Upper lobe of right lung (tissue), 1 donor: Measurements from ENCODE around the gene OSBPL3. TPM values are rescaled to one million over a fixed set of nuclear protein-coding genes. Genes with fewer than 3 reads are reported as not detected.
"Not testable (repeated sequence)": the region's sequence is repeated elsewhere in the genome, so short reads cannot be mapped to it uniquely, and the experiment has no call there.

Experiments used
- ATAC-seq: fragments of 200-7000 bp; cut with Tn5 transposase; one replicate; pipeline ENCODE4 v1.9.1; 2020; ENCODE audit warnings: mild to moderate bottlenecking, moderate library complexity
- DNase-seq: peaks from one replicate; pipeline ENCODE4 v3.0.0-alpha.2; 2020
- H3K27ac ChIP-seq: fragments of 200-600 bp; one replicate; pipeline ENCODE4 v1.8.0; 2022
- H3K27me3 ChIP-seq: fragments of 200-600 bp; one replicate; pipeline ENCODE4 v1.8.0; 2022; ENCODE audit warnings: mild to moderate bottlenecking
- H3K36me3 ChIP-seq: fragments of 200-600 bp; one replicate; pipeline ENCODE4 v1.8.0; 2022
- H3K4me1 ChIP-seq: fragments of 200-600 bp; one replicate; pipeline ENCODE4 v1.8.0; 2022
- H3K4me3 ChIP-seq: fragments of 200-600 bp; one replicate; pipeline ENCODE4 v1.8.0; 2022; ENCODE audit warnings: mild to moderate bottlenecking
- H3K9me3 ChIP-seq: fragments of 200-600 bp; one replicate; pipeline ENCODE4 v1.8.0; 2022
- CTCF ChIP-seq: fragments of 200-600 bp; IDR thresholded peaks from one replicate; pipeline ENCODE4 v1.8.0; 2022; ENCODE audit warnings: antibody characterized with exemption
- intact Hi-C: fragments of 100-400 bp; cut with DNase I; formaldehyde crosslinking; loops from one replicate; pipeline ENCODE4 v1.11.0; 2022
- total RNA-seq: library from RNA; stranded (reverse); fragmentation: NEBNext Ultra II Directional; extraction: Animal tissue kit (Norgen Biotek cat#: 25700); gene quantifications from one replicate; pipeline ENCODE4 v1.2.1, GENCODE V29; 2021
- donor health status: DM: no; HTN: yes; CAD: no; lungs with severe emphysema.

The OSBPL3 gene
- total RNA-seq, 1 donor from 2014 or later: 23.7 TPM

GRCh38 chr7:25024066-25024465 lies 44.1 kb upstream of the OSBPL3 start:
- intact Hi-C loops: no loop called here
- Histone ChIP-seq H3K27me3 (no peaks in the 10 kb centered on the region), H3K27ac (no peak overlapping the region), H3K4me3 (no peak overlapping the region), H3K36me3 (no peaks in the 10 kb centered on the region), H3K9me3 (no peaks in the 10 kb centered on the region), H3K4me1 (no peaks in the 10 kb centered on the region)
- TF ChIP-seq CTCF: no peak
- DNase-seq: no peak
- no peak for ATAC-seq

GRCh38 chr7:25017671-25018070 lies 37.7 kb upstream of the OSBPL3 start:
- H3K9me3 ChIP-seq, DNase-seq, intact Hi-C loops: not testable (repeated sequence)

GRCh38 chr7:25014756-25015155 lies 34.8 kb upstream of the OSBPL3 start:
- Histone ChIP-seq H3K27me3 (no peaks in the 10 kb centered on the region), H3K36me3 (no peaks in the 10 kb centered on the region), H3K9me3 (no peaks in the 10 kb centered on the region), H3K4me3 (no peak overlapping the region), H3K4me1 (no peaks in the 10 kb centered on the region), H3K27ac (no peak overlapping the region)
- TF ChIP-seq CTCF: no peak
- intact Hi-C loops: no loop called here
- DNase-seq (no peak), ATAC-seq (no peak)

More at GRCh38 chr7:25017671-25018070, 37.7 kb upstream of the OSBPL3 start:
- H3K27me3 ChIP-seq, ATAC-seq, H3K27ac ChIP-seq, H3K4me3 ChIP-seq, H3K36me3 ChIP-seq, H3K4me1 ChIP-seq: not testable (repeated sequence)

GRCh38 chr7:25012710-25013109 lies 32.7 kb upstream of the OSBPL3 start:
- H3K4me3 ChIP-seq, H3K9me3 ChIP-seq, intact Hi-C loops, H3K27ac ChIP-seq, ATAC-seq, H3K27me3 ChIP-seq, H3K36me3 ChIP-seq, DNase-seq, H3K4me1 ChIP-seq: not testable (repeated sequence)

- TF ChIP-seq CTCF: no peak
- DNase-seq (no peak), ATAC-seq (no peak)
- intact Hi-C loops: no loop called here
- H3K27me3 ChIP-seq: no peaks in the 10 kb centered on the region
- no peaks in the 10 kb centered on the region for H3K9me3 ChIP-seq
- H3K4me3 ChIP-seq: no peak overlapping the region
- no peaks in the 10 kb centered on the region for H3K4me1 ChIP-seq
- H3K27ac ChIP-seq: no peak overlapping the region
- no peaks in the 10 kb centered on the region for H3K36me3 ChIP-seq
Measured at GRCh38 chr7:25012254-25012653, 32.3 kb upstream of the OSBPL3 start.

DNA sequence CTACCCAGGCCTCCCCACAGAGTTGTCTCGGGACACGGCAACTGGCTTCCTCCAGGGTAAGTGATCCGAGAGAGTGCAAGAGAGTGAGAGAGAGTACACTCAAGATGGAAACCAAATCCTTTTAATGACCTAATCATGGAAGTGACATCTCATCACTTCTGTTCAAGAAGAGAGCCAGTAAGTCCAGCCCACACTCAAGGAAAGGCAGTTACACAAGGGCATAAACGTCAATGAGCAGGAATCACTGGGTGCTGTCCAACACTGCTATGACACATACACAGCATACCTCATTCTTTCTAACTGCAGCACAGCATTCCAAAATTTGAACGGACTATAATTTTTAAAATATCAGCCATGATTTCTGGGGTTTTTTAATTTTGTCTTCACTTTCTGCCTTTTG lies 29.3 kb upstream of the OSBPL3 start:
- no peaks in the 10 kb centered on the region for H3K4me1 ChIP-seq
- no peak overlapping the region for H3K4me3 ChIP-seq
- DNase-seq (no peak), ATAC-seq (peak; percentile 93)
- intact Hi-C loops: no loop called here
- H3K9me3 ChIP-seq: no peaks in the 10 kb centered on the region
- TF ChIP-seq CTCF: no peak
- H3K27ac ChIP-seq: no peak overlapping the region
- no peaks in the 10 kb centered on the region for H3K36me3 ChIP-seq
- no peaks in the 10 kb centered on the region for H3K27me3 ChIP-seq

- no peak overlapping the region for H3K4me3 ChIP-seq
- intact Hi-C loops: no loop called here
- no peaks in the 10 kb centered on the region for H3K4me1 ChIP-seq
- no peak overlapping the region for H3K27ac ChIP-seq
- no peaks in the 10 kb centered on the region for H3K36me3 ChIP-seq
- DNase-seq (no peak), ATAC-seq (no peak)
- no peak for TF ChIP-seq CTCF
- no peaks in the 10 kb centered on the region for H3K9me3 ChIP-seq
- H3K27me3 ChIP-seq: no peaks in the 10 kb centered on the region
Measured at GRCh38 chr7:25007668-25008067, 27.7 kb upstream of the OSBPL3 start.
